ENCODE measurements around the gene MEIOC.
"Not testable (repeated sequence)": the region's sequence is repeated elsewhere in the genome, so short reads cannot be mapped to it uniquely, and the experiment has no call there.

MEIOC gene

DNA sequence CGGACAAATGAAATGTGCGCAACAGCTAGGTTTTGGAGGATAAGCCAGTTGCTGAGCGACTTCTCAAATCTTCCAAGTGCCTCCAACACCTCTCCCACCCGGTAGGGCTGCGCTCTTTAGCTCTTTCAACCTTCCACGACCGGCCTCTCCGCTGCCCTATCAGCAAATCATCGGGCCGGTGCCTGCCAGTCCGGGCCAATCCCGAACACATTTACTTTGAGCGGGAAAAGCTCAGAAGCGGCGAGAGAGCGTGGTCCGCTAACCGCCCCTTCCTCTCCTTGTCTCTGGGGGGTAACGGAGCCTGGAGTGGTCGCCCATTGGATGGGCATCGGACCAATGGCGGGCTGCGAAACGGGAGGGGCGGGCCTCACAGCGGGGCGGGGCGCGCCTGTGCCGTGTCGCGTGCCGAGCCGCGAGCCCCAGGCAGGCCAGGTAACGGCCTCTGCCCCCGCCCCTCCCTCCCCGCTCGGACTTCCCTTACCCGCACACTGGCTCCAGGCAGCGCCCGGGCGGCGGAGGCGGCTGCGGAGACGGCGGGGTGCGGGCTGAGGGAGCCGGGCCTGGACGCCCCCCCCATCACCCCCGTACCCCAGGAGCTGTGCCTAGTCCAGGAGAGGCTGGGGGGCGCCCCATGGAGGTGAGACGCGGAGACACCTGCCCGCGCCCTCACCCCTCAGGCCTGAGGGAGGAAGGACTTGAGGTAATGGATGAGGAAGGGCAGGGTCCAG, at the start of gene MEIOC:
TSS of gene MEIOC (plus strand) at position 486 of the 728 bp plus-strand sequence. CDS start at position 632, 146 bp downstream.
- no peak for DNase-seq

DNA sequence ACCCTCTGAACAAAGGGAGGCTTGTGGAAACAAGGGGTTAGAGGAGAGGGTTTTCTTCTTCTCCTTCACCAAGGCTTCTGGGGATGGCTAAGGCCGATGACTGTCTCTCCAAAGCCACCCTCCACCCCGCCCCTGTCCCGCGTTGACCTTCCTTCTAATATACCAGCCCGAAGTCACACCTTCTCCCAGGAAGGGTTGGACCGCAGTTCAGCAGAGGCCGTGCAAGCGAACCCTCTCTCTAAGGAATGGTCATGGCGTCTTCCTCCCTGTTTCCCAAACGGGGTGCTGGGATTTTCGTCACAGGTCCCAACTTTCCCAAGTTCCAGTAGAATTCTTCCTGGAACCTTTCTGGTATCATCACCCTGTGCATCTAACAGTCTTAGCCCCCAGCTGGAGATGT, 49.6 kb upstream of the MEIOC start:
- no peak for DNase-seq

DNA sequence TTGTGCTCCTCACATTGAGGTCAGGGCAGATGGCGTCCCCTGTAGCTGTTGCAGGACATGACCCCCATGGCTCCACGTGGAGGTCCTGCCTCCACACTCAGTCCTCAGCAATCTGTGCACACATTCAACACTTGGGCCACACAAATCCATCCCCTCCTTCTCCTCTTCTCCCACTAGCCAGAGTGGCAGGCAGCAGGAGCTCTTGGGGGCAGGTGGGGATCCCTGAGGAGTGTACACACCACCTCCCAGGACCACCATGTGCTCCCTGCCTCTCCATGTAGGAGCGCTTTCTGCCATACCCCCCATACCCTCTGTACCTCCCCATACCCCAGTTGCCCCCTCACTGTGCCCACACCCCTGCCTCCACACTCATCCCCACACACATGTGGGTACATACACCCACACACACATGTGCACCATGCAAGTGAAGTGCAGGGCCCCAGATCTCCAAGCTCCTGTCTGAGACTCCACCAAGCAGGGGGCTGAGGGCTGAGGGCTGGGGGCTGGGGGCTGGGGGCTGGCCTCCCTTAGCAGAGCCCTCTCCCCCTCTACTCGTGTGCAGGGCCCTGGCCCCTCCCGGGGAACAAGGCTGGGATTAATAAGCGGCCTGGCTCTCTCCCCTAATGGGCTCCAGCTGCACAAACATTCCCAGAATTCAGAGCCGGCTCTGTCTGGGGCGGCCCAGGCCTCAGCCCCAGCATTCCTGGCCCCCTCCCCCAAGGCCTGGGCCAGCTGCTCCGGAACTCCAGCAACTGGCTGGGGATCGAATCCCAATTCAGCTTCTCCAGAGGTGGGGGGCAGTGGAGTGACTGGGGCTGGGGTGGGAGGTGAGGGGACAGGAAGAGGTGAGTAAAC, 48.2 kb upstream of the MEIOC start:
- DNase-seq = no peak

DNA sequence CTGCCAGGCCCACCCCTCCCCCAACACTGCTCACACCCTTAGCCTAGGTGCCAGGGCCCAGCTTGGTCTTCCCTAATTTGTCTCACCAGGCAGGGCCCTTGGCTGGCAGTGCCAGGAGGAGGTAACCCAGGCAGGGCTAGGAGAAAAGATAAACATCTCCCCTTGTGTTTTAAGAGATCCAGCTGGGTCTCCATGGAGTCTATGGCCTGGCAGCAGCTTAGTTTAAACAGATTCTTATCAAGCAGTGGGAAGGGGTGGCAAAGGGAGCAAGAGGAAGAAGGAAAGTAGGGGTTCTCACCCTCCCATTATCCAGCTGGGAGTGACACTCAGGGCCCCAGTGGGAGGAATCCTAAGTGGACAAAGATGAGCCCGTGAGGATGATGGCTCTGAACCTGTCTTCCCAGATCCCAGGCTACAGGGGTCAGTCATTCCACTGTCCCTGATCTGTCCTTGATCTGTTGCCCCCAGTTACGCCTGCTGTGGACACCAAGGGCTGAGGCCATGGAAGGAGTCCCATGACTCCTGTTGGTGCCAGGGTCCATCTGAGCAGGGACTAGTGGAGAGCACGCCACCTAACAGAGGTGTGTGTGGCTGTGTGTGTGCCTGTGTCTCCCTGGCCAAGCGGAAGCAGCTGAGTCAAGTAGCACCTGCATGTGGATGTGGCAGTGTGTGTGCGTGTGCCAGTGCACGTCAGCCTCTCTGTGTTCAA, 47.4 kb upstream of the MEIOC start:
- no peak for DNase-seq

DNA sequence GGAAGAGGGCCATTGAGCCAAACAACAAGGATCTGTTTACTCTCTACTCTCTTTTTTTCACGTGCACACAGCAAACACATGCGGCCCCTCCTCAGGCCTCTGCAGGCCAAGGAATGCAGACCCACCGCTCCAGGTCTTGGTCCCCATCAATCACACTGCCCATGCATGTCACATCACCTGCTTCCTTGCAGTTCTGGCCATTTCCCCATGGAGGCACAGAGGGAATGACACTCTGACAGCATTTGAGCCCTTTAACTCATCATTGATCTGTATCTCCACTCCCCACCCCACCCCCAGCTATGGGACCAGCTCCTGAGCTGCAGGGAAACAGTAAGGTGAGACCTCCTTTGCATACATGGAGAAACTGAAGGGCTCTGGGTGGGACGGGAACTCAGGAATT, 45.9 kb upstream of the MEIOC start:
- DNase-seq = no peak

DNA sequence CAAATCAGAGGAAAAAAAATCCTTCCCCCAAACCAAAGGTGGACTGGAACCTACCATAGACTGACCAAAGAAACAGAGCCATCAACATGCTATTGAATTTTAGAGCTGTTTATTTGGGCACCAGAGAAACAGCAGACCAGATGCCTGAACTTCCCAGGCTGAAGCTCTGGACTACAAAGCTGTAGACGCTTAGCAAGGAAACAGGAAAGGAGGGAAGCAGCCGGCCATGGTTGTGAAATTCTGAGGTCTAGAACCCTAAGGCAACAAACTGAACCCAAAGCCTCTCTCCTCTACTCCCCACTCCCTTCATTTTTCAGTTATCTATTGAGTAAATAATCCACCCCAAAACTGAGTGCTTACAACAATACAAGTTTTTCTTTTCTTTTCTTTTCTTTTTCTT, 45.4 kb upstream of the MEIOC start:
- DNase-seq = no peak

DNA sequence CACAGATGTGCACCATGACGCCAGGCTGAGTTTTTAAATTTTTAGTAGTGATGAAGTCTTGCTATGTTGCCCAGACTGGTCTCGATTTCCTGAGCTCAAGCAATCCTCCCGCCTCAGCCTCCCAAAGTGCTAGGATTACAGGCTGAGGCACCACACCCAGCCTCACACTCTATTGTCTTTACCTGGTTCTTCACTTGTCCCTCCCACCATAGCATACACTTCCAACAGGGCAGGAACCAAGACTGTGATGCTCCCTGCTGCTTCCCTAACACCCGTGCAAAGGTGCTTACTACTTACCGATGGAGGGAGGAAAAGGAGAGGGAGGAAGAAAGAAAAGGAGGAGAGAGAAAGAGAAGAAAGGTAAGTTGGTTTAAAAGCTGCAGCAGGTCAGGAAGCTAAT, 41.4 kb upstream of the MEIOC start:
- DNase-seq = no peak

DNA sequence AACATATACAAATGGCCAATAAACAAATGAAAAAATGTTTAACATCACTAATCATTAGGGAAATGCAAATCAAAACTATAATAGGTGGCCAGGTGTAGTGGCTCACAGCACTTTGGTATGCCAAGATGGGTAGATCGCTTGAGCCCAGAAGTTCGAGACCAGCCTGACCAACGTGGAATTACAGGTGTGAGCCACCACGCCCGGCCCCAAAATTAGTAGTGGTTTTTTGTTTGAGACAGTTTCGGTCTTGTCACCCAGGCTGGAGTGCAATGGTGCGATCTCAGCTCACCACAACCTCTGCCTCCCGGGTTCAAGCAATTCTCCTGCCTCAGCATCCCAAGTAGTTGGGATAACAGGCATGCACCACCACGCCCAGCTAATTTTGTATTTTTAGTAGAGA, 37.6 kb upstream of the MEIOC start:
- DNase-seq = not testable (repeated sequence)

DNA sequence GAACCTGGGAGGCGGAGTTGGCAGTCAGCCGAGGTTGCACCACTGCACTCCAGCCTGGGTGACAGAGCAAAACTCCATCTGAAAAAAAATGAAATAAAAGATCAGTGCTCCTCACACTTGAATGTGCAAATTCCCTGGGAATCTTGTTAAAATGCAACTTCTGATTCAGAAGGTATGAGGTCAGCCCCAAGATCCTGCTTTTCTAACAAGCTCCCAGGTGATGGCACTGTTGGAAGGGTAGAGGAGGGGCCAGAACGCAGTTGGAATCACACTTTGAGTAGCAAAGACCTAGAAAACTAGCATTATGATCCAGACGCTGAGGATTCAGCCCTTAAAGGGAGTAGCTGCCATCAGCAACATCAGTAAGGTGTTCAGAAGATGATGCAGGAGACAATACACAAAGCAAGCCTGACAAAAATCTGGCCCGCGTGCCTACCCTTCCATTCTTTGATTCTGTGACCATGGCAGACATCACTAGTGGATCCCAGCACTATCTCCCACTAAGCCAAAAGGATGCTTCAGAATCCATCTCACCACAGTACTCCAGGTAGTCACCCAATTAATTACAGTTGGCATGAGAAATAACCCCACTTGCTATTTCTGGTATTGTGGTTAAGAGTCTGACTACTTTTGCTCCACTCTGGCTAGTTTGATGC, 33.1 kb upstream of the MEIOC start:
- DNase-seq = no peak

DNA sequence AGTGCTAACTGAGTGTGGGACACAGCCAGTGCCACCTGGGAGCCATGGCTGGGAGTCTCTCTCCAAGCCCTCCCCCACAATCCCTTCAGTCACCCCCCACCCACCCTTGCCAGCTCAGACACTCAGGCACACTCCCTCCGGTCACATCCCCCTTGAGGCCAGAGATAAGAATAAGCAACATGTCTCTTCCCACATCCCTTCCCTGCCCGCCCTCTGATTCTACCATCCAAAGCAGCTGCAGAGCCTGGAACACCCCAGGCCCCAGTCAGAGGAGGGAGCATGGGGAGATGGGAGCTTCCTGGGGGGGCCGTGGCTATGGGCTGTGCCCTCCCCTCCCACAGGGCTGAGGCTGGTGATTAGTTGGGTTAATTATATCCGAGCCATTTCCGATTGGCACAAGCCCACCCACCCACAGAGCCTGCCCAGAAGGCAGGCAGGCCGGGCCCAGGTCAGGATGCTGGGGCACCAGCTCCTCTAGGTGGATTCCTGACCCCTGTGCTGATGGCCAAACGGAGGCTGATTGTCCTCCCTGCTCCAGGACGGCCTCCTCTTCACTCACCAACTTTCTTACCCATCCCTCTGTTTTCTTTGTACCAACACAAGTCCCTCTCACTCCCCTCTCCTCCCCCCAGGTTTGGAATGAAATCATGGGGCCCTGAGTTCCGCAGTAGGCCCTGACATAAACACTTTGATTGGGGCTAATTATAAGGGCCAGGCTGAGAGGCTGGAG, 28.6 kb upstream of the MEIOC start:
- DNase-seq = no peak

DNA sequence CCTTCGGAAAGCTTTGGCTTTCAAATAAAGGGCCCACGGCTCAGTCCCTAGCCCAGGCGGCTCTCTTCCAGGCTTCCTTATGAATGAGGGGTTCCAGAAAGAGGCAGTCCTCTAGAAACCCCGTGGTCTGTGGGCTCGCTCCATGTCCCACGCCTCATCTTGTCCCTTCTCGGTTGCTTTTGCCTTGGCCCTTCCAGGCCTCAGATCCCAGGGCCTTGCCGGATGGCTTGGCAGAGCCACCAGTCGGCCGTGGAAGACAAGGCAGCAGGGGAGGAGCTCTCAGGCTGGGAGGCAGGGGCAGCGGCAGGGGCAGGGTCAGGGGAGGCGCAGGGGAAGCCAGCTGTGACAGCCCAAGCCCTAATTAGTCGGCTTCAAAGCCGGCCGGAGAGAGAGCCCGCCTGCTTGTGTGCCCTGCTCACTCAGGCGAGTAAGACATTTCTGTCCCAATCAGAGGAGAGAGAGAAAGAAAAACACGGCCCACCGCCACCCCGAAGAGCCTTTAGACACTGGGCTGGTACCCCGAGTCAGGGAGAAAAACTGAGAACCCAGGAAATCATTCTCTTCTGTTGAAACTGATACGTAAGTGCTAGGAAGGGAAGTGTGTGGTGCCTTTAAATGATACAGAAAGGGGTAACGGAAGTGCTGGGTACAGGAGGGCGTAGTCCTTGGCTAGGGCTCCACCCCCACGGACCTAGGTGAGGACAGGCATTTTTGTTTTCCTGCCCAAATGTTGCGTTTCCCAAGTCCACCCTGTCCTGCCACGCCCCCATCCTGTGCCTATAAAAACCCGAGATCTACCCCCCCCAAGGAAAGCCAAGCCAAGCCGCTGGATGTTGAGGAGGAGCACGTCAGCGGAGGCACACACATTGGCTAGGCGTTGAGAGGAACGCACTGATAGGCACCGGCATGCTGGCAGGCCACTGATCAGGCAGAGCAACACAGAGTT, 27.8 kb upstream of the MEIOC start:
- DNase-seq = no peak

DNA sequence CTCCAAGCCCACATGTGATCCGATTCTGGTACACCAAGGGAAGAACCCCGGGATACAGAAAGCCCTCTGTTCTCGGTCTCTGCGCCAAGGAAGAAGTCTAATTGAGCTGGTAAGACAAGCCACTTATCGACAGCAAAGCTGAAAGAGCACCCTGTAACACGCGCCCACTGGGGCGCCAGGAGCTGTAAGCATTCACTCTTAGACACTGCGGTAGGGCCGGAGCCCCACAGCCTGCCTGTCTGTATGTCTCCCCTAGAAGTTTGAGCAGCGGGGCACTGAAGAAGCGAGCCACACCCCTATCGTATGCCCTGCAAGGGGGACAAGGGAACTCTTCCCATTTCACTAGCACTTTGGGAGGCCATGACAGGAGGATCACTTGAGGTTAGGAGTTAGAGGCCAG, 27.0 kb upstream of the MEIOC start:
- DNase-seq = no peak

DNA sequence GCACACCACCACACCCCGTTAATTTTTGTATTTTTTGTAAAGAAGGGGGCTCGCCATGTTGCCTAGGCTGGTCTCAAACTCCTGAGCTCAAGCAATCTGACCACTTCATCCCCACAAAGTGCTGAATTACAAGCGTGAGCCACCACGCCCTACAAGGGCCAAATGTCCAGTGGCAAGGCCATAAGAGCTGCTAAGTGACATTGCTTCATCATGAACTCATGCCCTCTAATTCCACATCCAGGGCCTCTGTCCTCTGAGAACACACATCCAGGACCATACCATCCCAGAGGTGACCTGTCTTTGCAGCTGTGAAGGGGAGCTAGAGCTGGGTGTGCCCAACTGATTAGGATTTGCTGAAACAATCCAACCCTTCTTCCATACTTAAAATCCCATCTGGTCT, 25.6 kb upstream of the MEIOC start:
- DNase-seq = no peak

DNA sequence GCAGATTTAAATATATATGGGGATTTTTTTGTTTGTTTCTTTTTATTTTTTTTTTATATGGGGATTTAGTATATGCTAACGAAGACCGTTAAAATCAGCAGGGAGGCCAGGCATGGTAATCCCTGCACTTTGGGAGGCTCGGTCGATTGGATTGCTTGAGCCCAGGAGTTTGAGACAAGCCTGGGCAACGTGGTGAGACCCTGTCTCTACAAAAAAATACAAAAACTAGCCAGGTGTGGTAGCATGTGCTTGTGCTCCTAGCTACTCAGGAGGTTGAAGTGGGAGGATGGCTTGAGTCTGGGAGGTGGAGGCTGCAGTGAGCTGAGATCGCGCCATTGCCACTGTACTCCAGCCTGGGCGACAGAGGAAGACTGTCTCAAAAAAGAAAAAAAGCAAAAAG, 22.3 kb upstream of the MEIOC start:
- no peak for DNase-seq

DNA sequence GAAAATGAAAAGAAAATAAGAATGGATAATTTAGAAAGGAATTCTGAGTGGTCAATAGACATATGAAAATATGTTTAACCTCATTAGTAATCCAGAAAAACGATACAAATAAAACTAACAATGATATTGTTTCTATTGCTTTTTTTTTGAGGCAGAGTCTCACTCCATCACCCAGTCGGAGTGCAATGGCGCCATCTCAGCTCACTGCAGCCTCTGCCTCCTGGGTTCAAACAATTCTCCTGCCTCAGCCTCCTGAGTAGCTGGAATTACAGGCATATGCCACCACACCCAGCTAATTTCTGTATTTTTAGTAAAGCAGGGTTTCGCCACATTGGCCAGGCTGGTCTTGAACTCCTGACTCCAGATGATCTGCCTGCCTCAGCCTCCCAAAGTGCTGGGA, 21.9 kb upstream of the MEIOC start:
- not testable (repeated sequence) for DNase-seq

DNA sequence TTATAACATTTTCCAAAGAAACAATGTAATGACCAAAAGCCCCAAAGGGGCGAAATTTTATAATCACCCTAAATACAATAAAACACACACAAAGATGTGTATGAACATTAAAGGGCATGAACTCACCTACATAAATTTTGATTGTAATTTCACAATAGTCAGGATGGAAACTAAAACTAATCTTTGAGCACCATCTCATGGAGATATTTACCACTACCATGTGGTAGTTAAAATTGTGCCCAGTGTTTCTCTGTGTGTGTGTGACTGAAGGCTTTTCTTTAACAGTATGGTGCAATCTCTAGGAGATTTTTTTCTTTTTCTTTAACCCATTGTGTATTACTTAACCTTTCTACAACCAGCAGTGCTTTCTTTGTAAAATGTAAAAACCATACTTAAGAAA, 19.7 kb upstream of the MEIOC start:
- DNase-seq = no peak

DNA sequence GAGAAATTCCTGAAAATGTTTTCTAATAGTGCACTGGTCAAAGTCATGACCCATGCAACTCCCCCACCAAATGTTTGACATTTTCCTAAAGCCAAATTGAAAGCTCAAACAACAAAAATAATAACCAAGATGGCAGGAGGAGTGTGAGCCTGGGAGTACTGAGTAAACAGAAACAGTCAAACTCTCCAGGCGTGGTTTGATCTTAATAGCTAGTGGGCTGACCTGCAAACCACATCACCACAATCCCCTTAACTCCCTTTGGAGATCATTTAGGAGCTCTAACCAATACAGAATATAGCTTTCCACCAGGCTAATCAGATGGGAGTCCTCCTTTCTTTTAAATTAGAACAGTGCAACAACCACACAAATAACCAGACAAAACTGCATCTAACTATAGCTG, 19.2 kb upstream of the MEIOC start:
- DNase-seq = no peak

DNA sequence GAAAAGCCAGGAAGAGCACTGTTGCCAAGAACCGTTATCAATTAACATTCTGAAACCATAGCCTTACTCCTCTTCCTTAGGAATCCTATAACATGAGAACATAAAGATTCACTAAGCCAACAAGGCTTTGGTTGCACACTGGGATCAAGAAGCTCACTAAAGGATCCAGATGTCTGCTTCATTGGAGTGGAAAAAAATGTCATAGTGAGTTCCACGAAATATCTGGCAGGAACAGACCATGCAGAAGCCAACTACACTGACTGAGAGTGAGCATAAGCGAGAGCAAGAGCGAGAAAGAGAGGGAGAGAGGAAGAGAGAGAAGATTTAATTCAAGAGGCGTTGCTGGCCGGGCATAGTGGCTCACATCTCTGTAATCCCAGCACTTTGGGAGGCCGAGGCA, 13.4 kb upstream of the MEIOC start:
- DNase-seq = no peak

DNA sequence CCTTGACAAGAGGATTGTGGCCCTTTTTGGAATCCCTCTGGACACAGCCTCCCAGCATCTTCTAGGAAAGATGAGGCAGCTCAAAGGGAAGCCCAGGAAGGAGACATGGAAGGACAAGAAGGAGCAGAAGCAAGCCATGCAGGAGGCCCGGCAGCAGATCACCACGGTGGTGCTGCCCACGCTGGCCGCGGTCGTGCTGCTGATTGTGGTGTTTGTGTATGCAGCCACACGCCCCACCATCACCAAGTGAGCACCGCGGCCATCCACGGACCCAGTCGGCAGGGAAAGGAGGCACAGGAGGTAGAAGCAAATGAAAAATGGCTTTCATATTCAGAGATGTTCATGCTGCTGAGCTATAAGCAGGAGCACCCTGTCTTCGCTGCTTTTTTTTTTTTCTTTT, 10.9 kb upstream of the MEIOC start:
- DNase-seq = no peak

DNA sequence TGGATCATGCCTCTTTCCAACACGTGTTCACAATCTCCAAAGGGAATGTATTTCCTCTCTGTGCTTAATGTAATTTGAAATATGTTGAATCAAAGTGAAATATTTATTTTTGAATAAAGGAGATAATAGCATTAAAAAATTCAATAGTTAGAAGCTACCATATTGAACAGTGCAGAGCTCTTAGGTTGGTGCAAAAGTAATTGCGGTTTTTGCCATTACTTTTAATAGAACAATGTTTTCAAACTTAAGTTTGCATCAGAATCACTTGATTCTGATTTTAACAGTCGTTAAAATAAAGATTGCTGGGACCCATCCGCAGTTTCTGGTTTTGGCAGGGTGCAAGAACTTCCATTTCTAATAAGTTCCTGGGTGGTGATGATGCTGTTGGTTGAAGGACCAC, 10.0 kb upstream of the MEIOC start:
- DNase-seq = no peak

DNA sequence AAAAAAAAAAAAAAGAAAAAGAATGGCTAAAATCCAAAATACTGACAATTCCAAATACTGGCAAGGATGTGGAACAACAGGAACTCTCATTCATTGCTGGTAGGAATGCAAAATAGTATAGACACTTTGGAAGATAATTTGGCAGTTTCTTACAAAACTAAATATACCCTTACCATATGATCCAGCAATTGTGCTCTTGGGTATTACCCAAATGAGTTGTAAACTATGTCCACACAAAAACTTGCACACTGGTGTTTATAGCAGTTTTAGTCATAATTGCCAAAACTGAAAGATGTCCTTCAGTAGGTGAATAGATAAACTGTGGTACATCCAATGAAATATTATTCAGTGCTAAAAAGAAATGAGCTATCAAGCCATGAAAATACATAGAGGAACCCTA, 8.5 kb upstream of the MEIOC start:
- no peak for DNase-seq

Measured in activated gamma-delta T cell treated with Interleukin-2 at 50 U/mL for 16 hours (primary cell).